ENCODE results near the gene ZNF343. TPM values are rescaled to one million over a fixed set of nuclear protein-coding genes. Genes with fewer than 3 reads are reported as not detected.
"Not testable (repeated sequence)": the region's sequence is repeated elsewhere in the genome, so short reads cannot be mapped to it uniquely, and the experiment has no call there.

The ZNF343 gene
- 9.2 and 9.5 TPM in 2 replicates for total RNA-seq

- peak; percentile 85 for DNase-seq
Observed at GRCh38 chr20:2508631-2509467, at the start of gene ZNF343. TSS of gene ZNF343 (minus strand) at chr20:2508915. CDS start at chr20:2493895, 15,020 bp downstream.

GRCh38 chr20:2557873-2558580 lies 49.3 kb upstream of the ZNF343 start:
- DNase-seq: no peak

- DNase-seq: no peak
Observed at GRCh38 chr20:2545594-2545993, 36.9 kb upstream of the ZNF343 start.

DNA sequence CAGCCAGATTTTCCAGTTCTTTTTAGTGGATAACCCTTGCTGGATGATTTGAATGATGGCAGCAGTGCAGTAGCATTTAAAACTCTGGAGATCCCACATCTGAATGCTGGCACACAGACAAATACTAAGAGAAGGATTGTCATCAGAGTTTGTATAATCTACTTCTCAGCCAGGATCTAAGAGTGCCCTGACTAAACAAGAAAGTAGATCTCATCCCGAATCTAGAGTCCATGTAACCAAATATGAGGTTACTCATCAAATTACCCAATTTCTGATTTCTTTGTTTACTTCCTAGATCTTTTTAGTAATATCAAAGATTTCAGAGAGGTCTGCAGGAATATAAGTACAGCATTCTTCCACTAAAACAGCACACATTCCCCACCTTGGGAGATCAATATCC lies 35.5 kb upstream of the ZNF343 start:
- DNase-seq: no peak

GRCh38 chr20:2542361-2542760 lies 33.6 kb upstream of the ZNF343 start:
- DNase-seq: no peak

DNA sequence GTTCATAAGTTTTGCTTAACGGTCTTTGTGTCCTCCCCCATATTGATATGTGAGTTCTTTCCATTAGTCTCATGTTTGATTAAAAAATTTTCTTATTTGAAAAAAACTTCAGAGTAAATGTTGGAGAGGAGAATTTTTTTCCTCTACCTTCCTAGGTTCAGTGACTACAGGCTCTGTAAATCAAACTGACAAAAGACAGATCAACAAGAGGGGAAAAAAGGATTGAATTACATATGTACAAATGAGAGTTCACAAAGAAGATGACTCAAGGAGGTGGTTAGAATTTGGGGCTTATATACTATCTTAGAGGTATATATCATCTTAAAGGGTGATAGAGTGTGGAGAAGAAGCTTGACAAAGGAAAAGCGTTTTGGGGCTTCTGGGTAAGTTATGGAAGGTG lies 33.2 kb upstream of the ZNF343 start:
- no peak for DNase-seq

DNA sequence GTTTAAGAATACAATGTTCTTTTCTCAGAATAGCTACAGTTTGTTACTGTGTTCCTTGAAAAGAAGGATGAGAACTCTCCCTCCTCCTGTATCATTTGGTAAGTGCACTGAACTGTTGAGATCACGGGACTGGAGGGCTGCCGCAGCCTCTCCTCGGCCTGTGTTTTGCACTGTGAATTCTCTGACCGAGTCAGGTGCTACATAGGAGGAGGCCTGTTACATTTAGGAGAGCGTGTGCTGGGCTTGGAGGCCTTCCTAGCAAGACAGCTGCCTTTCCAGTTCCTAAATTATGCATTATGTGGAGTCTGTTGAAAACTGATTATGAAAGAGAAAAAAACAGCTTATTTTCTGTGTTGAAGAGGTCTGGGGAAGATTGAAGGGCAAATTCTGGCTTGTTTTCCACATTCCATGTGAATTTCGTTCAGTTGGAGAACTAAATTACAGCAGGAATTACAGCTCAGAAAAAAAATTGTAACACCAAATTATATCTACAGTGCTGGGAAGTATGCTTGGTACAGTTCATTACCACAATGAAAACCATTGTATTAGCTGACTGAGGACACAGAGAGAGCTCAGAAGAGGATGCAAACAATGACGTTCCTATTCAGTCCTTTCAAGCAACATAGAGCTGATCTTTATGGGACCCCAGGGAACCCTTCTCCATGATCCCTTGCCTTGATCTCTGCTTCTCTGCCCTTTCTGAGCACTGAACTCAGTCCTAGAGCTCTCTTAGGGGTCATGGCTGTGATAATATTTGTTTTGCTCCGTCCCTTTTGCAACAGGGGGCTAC lies 30.4 kb upstream of the ZNF343 start:
- DNase-seq: no peak

GRCh38 chr20:2538356-2538755 lies 29.6 kb upstream of the ZNF343 start:
- no peak for DNase-seq

GRCh38 chr20:2537101-2537500 lies 28.4 kb upstream of the ZNF343 start:
- DNase-seq: no peak

DNA sequence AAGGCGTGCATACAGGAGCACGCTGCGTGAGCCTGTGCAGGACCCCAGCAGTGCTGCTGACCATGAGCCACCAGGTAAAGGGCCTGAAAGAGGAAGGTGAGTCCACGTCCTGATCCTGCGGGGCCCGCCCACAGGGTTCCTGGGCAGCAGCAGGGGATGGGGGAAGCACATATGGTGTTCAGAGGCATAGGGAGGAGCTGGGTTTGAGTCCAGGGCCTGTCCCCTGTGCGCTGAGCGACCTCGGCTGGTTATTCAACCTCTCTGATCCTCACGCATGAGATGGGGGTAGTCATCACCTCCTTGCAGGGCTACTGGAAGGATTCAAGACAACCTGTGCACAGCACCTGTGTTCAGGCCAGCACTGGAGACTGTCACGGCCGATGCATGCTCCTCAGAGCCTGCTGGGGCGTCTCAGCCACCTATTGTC lies 27.9 kb upstream of the ZNF343 start, which contains the start of gene TMC2:
Gene TMC2 (plus strand): TSS at position 14 of the 427 bp plus-strand sequence. CDS start 49 bp downstream, at position 63.
- no peak for DNase-seq

GRCh38 chr20:2535711-2536559 lies 27.2 kb upstream of the ZNF343 start:
- no peak for DNase-seq

- no peak for DNase-seq
Observed at GRCh38 chr20:2533118-2533517, 24.4 kb upstream of the ZNF343 start.

DNA sequence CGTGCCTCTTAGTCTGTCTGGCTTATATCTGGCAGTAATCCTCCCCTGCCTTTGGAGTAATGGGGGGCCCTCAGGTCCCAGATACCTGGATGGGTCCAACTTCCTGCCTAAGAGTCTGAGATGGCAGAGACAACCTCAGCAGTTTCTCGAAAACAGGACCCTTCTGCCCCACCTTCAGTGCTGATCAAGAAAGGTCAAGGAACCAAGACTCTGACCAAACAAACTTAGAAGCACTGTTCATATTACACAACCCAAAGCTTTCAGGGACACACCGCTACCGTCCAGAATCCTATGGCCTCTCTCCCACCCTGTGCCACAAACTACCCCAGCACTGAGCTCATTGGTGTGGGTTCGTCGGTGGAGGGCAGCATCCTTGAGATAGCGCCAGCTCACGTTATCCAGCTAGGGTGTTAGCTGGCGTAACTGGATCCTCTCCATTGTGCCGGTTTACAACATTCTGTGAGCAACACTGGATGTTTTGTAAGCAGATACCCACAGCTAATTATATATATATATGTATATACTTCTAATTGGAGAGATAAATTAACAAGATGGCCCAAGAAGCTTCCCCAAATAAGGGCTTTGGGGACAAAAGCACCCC lies 20.1 kb upstream of the ZNF343 start:
- DNase-seq: no peak

DNA sequence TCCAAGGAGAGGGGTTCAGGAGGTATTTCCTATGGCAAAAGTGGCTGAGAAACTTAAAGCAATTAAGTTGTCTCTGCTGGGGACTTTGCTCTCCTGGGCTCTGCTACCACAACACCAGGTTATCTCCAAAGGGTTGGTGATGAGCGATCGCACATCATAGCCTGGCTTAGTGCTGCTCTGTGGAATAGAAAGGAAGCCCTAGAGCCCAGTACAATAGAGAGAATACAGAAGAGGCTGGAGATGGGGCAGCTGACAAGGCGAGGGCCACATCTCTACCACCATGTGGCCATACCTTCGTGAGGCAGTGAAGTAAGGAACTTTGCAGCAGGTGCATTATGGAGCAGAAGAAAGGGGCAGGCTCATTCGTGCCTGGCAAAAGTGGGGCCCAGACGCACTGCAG lies 19.0 kb upstream of the ZNF343 start:
- no peak for DNase-seq

DNA sequence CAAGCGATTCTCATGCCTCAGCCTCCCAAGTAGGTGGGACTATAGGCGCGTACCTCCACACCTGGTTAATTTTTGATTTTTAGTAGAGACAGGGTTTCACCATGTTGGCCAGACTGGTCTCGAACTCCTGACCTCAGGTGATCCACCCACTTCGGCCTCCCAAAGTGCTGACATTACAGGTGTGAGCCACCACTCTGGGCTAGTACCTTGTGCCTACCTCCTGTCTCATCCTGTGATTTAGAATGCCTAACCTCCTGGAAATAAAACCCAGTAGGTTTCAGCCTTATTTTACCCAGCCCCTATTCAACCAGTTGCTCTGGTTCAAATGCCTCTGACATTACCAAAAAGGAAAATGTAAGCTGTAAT lies 17.5 kb upstream of the ZNF343 start:
- DNase-seq: not testable (repeated sequence)

DNA sequence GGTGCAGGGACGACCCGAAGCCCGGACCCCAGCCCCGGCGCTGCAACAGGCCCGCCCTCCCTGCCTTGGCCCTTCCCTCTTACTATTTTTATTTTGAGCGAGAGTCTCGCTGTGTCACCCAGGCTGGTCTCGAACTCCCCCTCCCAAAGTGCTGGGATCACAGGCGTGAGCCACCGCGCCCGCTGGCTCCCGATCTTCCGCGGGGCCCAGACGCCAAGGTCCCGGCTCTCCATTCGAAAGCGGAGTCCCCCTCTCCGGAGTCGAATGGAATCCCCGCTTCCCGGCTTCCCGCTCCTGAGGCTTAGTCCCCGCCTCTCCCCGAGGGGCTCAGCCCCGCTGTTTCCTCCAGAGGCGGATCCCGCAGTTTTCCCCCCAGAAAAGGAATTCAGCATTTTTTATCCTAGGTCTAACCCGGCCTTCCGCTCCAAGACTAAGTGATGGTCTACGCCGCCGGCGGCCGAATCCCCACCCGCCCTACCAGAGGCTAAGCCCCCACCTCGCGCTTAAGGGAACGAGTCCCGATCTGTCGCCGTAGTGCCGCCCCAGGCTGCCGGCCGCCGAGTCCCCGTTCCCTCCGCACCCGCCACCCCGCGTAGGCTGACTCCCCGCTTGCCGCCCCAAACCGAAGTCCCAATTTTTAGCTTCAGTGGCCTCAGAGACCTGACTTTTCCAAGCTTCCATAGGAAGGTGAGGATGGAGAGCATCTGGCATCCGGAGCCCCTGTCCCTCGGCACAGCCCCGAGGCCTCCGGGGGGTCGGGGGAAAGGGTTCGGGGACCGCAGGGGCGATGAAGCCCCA lies 16.2 kb upstream of the ZNF343 start:
- DNase-seq: peak; percentile 67

GRCh38 chr20:2523919-2524708 lies 15.4 kb upstream of the ZNF343 start:
- DNase-seq: peak; percentile 89

GRCh38 chr20:2522826-2523429 lies 14.2 kb upstream of the ZNF343 start:
- DNase-seq: not testable (repeated sequence)
